GM23248 (cell line): Measurements from ENCODE around the gene FCRL2.

ENCODE experiments used
- EZH2 ChIP-seq: fragments of 200-600 bp; sonication (generic); IDR thresholded peaks from 2 replicates; pipeline ENCODE4 v1.6.1; 2018; ENCODE audit warnings: antibody characterized with exemption, mild to moderate bottlenecking; ENCODE audit not compliant: insufficient read depth, poor library complexity, severe bottlenecking
- EZH2phosphoT487 ChIP-seq: fragments of 200-600 bp; sonication (generic); IDR thresholded peaks from 2 replicates; pipeline ENCODE4 v1.6.1; 2018; ENCODE audit warnings: antibody characterized with exemption, moderate library complexity, mild to moderate bottlenecking, low read depth; ENCODE audit not compliant: insufficient read depth

- no peak for TF ChIP-seq EZH2phosphoT487
- no peak for TF ChIP-seq EZH2
Measured at GRCh38 chr1:157703981-157704380, 73.0 kb downstream of the FCRL2 start.
